ENCODE measurements around the gene AARS2. TPM values are rescaled to one million over a fixed set of nuclear protein-coding genes. Genes with fewer than 3 reads are reported as not detected.

Gene AARS2
- total RNA-seq, 1 donor from 2014 or later = 10.4 TPM

DNA sequence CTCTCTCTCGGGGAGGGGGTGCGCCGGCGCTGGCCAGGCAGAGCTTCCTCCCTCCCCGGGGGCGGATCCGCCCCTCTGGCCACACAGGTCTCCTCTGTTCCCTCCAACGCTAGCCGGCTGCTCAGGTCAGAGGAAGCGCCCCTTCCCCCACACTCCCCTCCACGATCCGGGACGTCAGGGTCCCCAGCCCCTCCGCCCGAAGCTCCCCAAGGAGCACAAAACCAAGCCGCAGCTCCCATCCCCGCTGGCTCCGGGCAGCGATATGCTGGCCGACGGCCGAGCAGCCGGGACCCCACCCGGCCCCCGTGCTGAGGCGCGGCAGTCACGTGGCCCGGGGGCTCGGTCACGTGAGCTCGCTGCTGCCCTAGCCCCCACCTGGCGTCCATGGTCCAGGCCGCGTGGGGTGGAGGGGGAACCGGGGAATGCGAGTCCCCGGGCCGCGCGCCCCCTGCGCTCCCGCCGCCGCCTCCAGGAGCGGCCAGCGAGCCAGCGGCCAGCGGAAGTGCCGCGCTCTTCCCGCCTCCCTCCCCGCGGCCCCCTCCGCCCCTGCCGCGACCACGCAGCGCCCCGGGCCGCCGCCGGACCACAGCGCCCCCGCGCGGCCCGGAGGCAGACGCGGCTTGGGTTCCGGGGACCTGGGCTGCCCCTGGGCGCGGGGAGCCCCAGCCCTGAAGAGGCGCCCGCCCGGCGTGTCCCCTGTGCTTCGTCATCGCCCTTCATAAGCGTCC, 56.0 kb downstream of the AARS2 start, which contains the start of gene SLC35B2:
Gene SLC35B2 (minus strand): TSS at position 504 of the 728 bp plus-strand sequence. CDS start 118 bp downstream, at position 386.
- DNase-seq (ENCODE audit: low read depth) = no peak
- TF ChIP-seq, protein P1, sequence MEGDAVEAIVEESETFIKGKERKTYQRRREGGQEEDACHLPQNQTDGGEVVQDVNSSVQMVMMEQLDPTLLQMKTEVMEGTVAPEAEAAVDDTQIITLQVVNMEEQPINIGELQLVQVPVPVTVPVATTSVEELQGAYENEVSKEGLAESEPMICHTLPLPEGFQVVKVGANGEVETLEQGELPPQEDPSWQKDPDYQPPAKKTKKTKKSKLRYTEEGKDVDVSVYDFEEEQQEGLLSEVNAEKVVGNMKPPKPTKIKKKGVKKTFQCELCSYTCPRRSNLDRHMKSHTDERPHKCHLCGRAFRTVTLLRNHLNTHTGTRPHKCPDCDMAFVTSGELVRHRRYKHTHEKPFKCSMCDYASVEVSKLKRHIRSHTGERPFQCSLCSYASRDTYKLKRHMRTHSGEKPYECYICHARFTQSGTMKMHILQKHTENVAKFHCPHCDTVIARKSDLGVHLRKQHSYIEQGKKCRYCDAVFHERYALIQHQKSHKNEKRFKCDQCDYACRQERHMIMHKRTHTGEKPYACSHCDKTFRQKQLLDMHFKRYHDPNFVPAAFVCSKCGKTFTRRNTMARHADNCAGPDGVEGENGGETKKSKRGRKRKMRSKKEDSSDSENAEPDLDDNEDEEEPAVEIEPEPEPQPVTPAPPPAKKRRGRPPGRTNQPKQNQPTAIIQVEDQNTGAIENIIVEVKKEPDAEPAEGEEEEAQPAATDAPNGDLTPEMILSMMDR (conservative IDR thresholded peaks at IDR 0.05; ENCODE audit: low read depth, low read length) = peak; percentile 47
- H3K4me3 ChIP-seq (ENCODE audit: low read depth, low read length) = peak within 1 kb of the TSS; percentile 87

DNA sequence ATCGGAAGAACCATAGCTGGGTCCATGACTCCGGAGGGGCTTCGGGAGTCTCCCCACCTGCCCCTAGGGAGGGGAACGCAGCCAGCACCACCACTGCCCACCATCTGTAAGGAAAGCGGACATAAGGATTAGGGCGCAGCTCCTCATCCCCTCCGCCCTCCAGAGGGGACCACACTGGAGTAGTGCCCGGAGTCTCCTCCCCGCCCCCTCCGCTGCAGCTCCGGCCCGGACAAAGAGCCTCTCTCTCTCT, 56.4 kb downstream of the AARS2 start:
- no peak for DNase-seq (ENCODE audit: low read depth)
- TF ChIP-seq, protein P1 (conservative IDR thresholded peaks at IDR 0.05; ENCODE audit: low read depth, low read length) = no peak
- H3K4me3 ChIP-seq (ENCODE audit: low read depth, low read length) = peak overlapping the region; percentile 87

DNA sequence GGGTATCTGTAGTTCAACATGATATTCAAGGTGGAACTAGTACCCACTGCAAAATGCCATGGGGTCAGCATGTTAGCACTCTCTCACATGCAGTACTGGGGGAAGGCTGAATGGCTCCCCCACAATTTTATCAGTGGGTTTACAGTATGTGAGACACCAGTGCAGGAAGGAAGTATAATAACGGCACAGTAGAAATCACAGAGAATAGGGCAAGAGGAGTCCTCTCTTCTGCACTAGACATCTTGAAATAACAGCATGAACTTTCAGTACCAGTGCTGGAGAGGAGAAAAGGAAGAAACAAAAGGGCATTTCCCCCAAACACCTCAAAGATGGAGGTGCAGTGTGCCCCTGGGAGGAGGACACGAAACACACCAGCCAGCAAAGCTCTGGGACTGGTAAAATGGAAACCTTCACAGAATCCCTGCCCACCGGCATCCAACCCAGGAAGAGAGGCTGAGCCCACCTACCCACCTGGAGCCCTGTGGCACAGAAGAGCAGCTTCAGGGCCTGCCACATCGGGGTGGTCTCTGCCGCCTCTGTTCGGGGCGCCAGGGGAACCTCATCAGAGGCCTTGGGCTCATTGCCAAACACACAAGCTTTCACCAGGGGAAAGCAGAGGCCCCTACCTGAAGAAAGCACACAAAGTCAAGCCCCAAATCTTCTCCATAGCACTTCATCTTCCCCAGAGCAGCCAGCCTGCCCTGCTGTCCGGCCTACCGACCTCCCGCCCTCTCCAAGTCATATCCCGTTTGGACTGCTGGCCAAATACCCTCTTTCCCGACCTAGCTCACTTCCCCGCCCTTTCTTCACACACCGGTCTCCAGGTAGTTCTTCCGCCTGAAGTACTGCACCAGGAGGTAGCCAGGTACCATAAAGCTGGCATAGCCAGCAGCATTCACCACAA, 57.0 kb downstream of the AARS2 start:
- no peak for DNase-seq (ENCODE audit: low read depth)
- TF ChIP-seq, protein P1 (conservative IDR thresholded peaks at IDR 0.05; ENCODE audit: low read depth, low read length) = no peak
- peak overlapping the region; percentile 87 for H3K4me3 ChIP-seq (ENCODE audit: low read depth, low read length)

DNA sequence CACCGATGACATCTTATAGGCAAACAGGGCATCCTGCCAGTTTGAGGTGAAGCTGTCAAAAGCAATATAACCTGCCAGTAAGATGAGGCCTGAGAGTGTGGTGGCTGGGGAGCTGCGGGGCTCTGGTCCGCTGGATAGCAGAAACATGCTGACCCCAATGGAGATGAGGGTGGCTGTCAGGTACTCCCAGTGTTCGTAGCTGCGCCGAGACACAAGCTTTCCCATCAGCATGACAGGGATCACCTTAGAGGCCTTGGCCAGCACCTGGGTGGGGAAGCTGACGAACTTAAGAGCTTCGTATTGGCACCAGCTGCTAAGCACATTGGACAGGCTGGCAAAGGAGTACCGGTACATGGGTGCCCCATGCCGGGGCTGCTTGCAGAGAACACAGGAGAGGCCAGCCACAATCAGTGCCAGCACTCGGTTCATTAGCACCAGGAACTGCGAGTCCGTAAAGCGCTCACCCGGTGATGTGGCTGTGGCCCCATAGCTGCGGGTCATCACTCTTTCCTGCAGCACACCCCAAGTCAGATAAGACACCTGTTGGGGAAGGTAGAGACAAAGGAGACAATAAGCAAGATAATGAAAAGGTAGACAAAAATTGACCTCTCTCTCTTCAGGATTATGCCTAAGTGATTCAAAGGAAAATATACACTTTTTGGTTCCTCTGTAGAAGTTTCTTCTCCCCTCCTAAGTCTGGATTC, 57.9 kb downstream of the AARS2 start:
- peak overlapping the region; percentile 87 for H3K4me3 ChIP-seq (ENCODE audit: low read depth, low read length)
- TF ChIP-seq, protein P1 (conservative IDR thresholded peaks at IDR 0.05; ENCODE audit: low read depth, low read length) = no peak
- no peak for DNase-seq (ENCODE audit: low read depth)

DNA sequence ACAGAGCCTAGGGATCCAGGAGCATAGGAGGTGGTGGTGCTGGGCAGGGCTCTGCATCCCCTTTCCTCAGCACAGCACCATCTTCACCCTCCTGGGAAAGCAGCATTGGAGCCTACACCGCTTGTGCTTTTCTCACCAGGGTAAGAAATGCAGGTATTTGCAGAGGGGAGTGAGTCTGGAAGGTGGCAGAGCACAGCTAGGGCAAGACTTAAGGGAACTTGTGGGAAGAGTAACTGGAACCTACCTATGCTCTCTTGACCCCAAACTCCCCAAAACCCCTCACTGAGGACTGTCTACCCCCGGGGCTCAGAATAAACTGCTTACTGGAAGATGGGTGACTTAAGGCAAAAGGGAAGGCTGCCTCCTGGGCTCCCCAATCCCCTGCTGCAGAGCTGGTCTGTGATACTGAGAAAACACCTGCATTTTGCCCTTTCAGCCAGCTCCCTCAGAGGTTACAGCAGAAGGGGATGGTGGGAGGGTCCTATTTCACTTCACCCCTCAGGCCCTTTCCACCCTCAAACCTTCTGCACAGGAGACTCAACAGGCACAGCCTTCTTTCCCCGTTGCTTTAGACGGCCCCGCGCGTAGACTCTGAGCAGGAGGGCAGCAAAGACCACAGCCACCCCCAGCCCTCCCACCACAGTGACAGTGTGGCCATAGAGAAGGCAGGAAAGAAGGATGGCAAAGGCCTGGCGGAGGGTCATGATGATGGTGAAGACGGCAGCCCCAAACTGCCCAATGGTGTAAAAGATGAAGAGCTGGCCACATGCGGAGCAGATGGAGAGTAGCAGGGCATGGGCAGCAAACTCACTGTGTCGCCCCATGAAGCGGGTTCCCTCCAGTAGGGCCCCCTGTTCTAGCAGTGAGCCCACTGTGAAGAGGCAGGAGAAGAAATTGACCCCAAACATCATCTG, 58.7 kb downstream of the AARS2 start:
- H3K4me3 ChIP-seq (ENCODE audit: low read depth, low read length) = no peak overlapping the region
- no peak for DNase-seq (ENCODE audit: low read depth)
- TF ChIP-seq, protein P1 (conservative IDR thresholded peaks at IDR 0.05; ENCODE audit: low read depth, low read length) = no peak
